GM23338 (cell line): ENCODE results near the gene CBR1. TPM values are rescaled to one million over a fixed set of nuclear protein-coding genes. Genes with fewer than 3 reads are reported as not detected.

ENCODE experiments used
- ATAC-seq: fragments of 200-7000 bp; cut with Tn5 transposase; 3 replicates; pipeline ENCODE4 v1.9.1; 2020
- DNase-seq: peaks from one replicate; pipeline ENCODE4 v3.0.0-alpha.2; 2015; ENCODE audit warnings: low spot score
- H2AFZ ChIP-seq: fragments of 200-600 bp; sonication (generic); 2 replicates; pipeline ENCODE4 v1.8.0; 2016; ENCODE audit warnings: antibody characterized with exemption, mild to moderate bottlenecking, moderate library complexity
- H3F3A ChIP-seq: fragments of 200-600 bp; sonication (generic); replicated peaks from 2 replicates; pipeline ENCODE4 v1.8.0; 2017; ENCODE audit warnings: antibody characterized with exemption, mixed run types, low read depth
- H3K27ac ChIP-seq: fragments of 200-600 bp; sonication (generic); 2 replicates; pipeline ENCODE4 v1.6.1; 2016; ENCODE audit warnings: low read depth
- H3K27me3 ChIP-seq: fragments of 200-600 bp; sonication (generic); 2 replicates; pipeline ENCODE4 v1.8.0; 2016; ENCODE audit warnings: mild to moderate bottlenecking, mixed run types, moderate library complexity; ENCODE audit not compliant: insufficient read depth
- H3K36me3 ChIP-seq: fragments of 200-600 bp; sonication (generic); 2 replicates; pipeline ENCODE4 v1.8.0; 2016; ENCODE audit warnings: mild to moderate bottlenecking; ENCODE audit not compliant: insufficient read depth
- H3K4me1 ChIP-seq: fragments of 200-600 bp; sonication (generic); 2 replicates; pipeline ENCODE4 v1.8.0; 2016; ENCODE audit warnings: mild to moderate bottlenecking, moderate library complexity; ENCODE audit not compliant: insufficient read depth
- H3K4me2 ChIP-seq: fragments of 200-600 bp; sonication (generic); 2 replicates; pipeline ENCODE4 v1.7.1; 2017; ENCODE audit warnings: mixed run types
- H3K4me3 ChIP-seq: fragments of 200-600 bp; sonication (generic); 2 replicates; pipeline ENCODE4 v1.6.1; 2016; ENCODE audit warnings: mixed run types
- H3K79me2 ChIP-seq: fragments of 200-600 bp; sonication (generic); replicated peaks from 2 replicates; pipeline ENCODE4 v1.8.0; 2017; ENCODE audit warnings: mild to moderate bottlenecking; ENCODE audit not compliant: insufficient read depth
- H3K9me2 ChIP-seq: fragments of 200-600 bp; sonication (generic); 2 replicates; pipeline ENCODE4 v1.8.0; 2017; ENCODE audit not compliant: insufficient read depth
- H4K20me1 ChIP-seq: fragments of 200-600 bp; sonication (generic); replicated peaks from 2 replicates; pipeline ENCODE4 v1.8.0; 2017; ENCODE audit warnings: mild to moderate bottlenecking; ENCODE audit not compliant: insufficient read depth
- H3K27ac Mint-ChIP-seq: 2 replicates; pipeline ENCODE4 v1.8.0; 2020; ENCODE audit warnings: inconsistent platforms, mild to moderate bottlenecking, moderate library complexity, mixed read lengths
- H3K27me3 Mint-ChIP-seq: 3 replicates; pipeline ENCODE4 v1.8.0; 2022; ENCODE audit warnings: low read depth, mild to moderate bottlenecking, moderate library complexity, mixed read lengths, inconsistent platforms; ENCODE audit not compliant: insufficient read depth, poor library complexity
- H3K36me3 Mint-ChIP-seq: 3 replicates; pipeline ENCODE4 v1.8.0; 2021; ENCODE audit warnings: low read depth, mild to moderate bottlenecking, inconsistent platforms, moderate library complexity, mixed read lengths
- H3K4me1 Mint-ChIP-seq: 3 replicates; pipeline ENCODE4 v1.8.0; 2020; ENCODE audit warnings: mild to moderate bottlenecking, inconsistent platforms, mixed read lengths
- H3K4me3 Mint-ChIP-seq: 3 replicates; pipeline ENCODE4 v1.8.0; 2021; ENCODE audit warnings: moderate library complexity, mild to moderate bottlenecking, inconsistent platforms, mixed read lengths
- H3K9me3 Mint-ChIP-seq: 3 replicates; pipeline ENCODE4 v1.8.0; 2020; ENCODE audit warnings: moderate library complexity, mild to moderate bottlenecking, inconsistent platforms, mixed read lengths
- CREB1 ChIP-seq: fragments of 250-450 bp; sonication (Bioruptor Pico); IDR thresholded peaks from 2 replicates; pipeline ENCODE4 v1.5.0; 2020; ENCODE audit warnings: low read depth, mild to moderate bottlenecking, moderate library complexity
- CTCF ChIP-seq, 2 experiments: fragments of 200-600 bp in 1 of 2; sonication (generic) in 1 of 2; conservative IDR thresholded peaks; 2 replicates each; pipeline versions ENCODE4 v1.5.1 to v1.6.1; 2016 to 2017; ENCODE audit warnings: antibody characterized with exemption in 2 of 2, low read depth in 2 of 2, mild to moderate bottlenecking in 2 of 2, moderate library complexity in 1 of 2
- ETS1 ChIP-seq: IDR thresholded peaks from 2 replicates; pipeline ENCODE4 v1.6.1; 2016; ENCODE audit warnings: antibody characterized with exemption
- EZH2 ChIP-seq: fragments of 200-600 bp; sonication (generic); IDR thresholded peaks from one replicate; pipeline ENCODE4 v1.8.0; 2017; ENCODE audit warnings: antibody characterized with exemption, mild to moderate bottlenecking, low read depth; ENCODE audit not compliant: unreplicated experiment
- EZH2phosphoT487 ChIP-seq: fragments of 200-600 bp; sonication (generic); IDR thresholded peaks from one replicate; pipeline ENCODE4 v1.8.1; 2018; ENCODE audit warnings: antibody characterized with exemption; ENCODE audit not compliant: unreplicated experiment
- JUNB ChIP-seq: IDR thresholded peaks from one replicate; pipeline ENCODE4 v1.6.1; 2016; ENCODE audit warnings: antibody characterized with exemption; ENCODE audit not compliant: unreplicated experiment
- NANOG ChIP-seq: IDR thresholded peaks from 2 replicates; pipeline ENCODE4 v1.6.1; 2016; ENCODE audit warnings: antibody characterized with exemption, borderline replicate concordance
- POLR2AphosphoS5 ChIP-seq: IDR thresholded peaks from 2 replicates; pipeline ENCODE4 v1.6.1; 2016; ENCODE audit warnings: antibody characterized with exemption, low read depth
- REST ChIP-seq: IDR thresholded peaks from one replicate; pipeline ENCODE4 v1.6.1; 2018; ENCODE audit warnings: antibody characterized with exemption; ENCODE audit not compliant: unreplicated experiment
- STAT1 ChIP-seq: IDR thresholded peaks from one replicate; pipeline ENCODE4 v1.6.1; 2016; ENCODE audit warnings: antibody characterized with exemption; ENCODE audit not compliant: unreplicated experiment
- ZNF114 ChIP-seq: fragments of 250-450 bp; sonication (Bioruptor Pico); IDR thresholded peaks from 2 replicates; pipeline ENCODE4 v1.5.0; 2020; ENCODE audit warnings: mild to moderate bottlenecking, moderate library complexity
- ZNF331 ChIP-seq: fragments of 250-450 bp; sonication (Bioruptor Pico); IDR thresholded peaks from 2 replicates; pipeline ENCODE4 v1.5.0; 2020; ENCODE audit warnings: low read depth, mild to moderate bottlenecking, moderate library complexity
- ZNF462 ChIP-seq: fragments of 250-450 bp; sonication (Bioruptor Pico); IDR thresholded peaks from 2 replicates; pipeline ENCODE4 v1.5.0; 2020; ENCODE audit warnings: mild to moderate bottlenecking, moderate library complexity
- polyA plus RNA-seq: library from polyadenylated mRNA; unstranded; fragments of >200 nt; fragmentation: Nextera tagmentation; extraction: Ambion mirVana; gene quantifications from 2 replicates; pipeline ENCODE4 v1.2.1, GENCODE V29; 2016
- total RNA-seq: library from RNA; depleted of rRNA; stranded (reverse); fragments of >200 nt; shearing (Covaris generic); gene quantifications from 2 replicates; pipeline ENCODE4 v1.2.3, GENCODE V29; 2014

Gene CBR1
- total and polyA plus RNA-seq, 2 experiments from 2014 or later: 285 to 487 TPM

GRCh38 chr21:36038701-36039497 lies 30.9 kb upstream of the CBR1 start:
- Mint-ChIP-seq H3K4me1 (peaks cover 20% of the 10 kb centered on the region), H3K4me3 (no peak overlapping the region), H3K27ac (no peak overlapping the region), H3K9me3 (no peaks in the 10 kb centered on the region), H3K36me3 (peaks cover 85% of the 10 kb centered on the region), H3K27me3 (peaks cover 3% of the 10 kb centered on the region)
- Histone ChIP-seq H4K20me1 (peaks cover 7% of the 10 kb centered on the region; the same call in 1 of the 2 replicates), H3K4me2 (no peak overlapping the region), H3K4me1 (peaks cover 16% of the 10 kb centered on the region), H3K4me3 (no peak overlapping the region), H3K79me2 (peaks cover 8% of the 10 kb centered on the region; the same call in 1 of the 2 replicates), H3K9me2 (no peaks in the 10 kb centered on the region), H3K27me3 (no peaks in the 10 kb centered on the region), H3F3A (peaks cover 37% of the 10 kb centered on the region), H2AFZ (no peak overlapping the region), H3K27ac (peak overlapping the region; percentile 63; the same call in 1 of the 2 replicates), H3K36me3 (peaks cover 55% of the 10 kb centered on the region)
- ATAC-seq (no peak), DNase-seq (no peak)
- TF ChIP-seq JUNB (no peak), STAT1 (no peak), ZNF114 (CRISPR knock-in tag) (no peak), CREB1 (CRISPR knock-in tag) (no peak), NANOG (no peak), ETS1 (no peak), ZNF462 (CRISPR knock-in tag) (no peak), POLR2AphosphoS5 (no peak), EZH2phosphoT487 (no peak), REST (no peak), CTCF (conservative IDR thresholded peaks at IDR 0.05; ENCODE audit: low read depth in 2 of 2) (no peak), ZNF331 (CRISPR knock-in tag) (no peak), EZH2 (no peak)
